Activated CD4-positive, alpha-beta T cell treated with anti-CD3 and anti-CD28 coated beads for 24 hours (primary cell): ENCODE data around the gene NEB.

ENCODE experiments used
- DNase-seq, 2 donors: peaks; one replicate each; pipeline ENCODE4 v3.0.0-alpha.2; 2020; ENCODE audit warnings: low read depth in 2 of 2

The NEB gene

DNA sequence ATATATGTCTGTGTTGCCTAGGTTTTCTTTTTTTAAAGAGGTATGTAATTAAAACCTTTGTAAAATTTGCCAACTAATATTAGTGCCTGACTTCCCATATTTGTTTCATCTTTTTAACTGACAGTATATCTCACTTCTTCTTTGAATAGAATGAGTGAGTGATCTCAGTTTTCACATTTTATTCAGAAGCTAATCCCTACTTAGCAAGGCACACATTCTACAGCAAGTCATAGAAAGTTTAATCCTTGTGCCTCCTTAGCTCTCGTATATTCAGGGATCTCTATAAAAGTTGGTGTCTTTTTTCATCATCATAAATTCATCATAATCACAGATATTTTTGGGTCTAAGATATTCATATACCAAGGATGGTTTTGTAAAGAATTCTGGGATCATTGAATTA lies 258.0 kb downstream of the NEB start:
- DNase-seq, result no peak

DNA sequence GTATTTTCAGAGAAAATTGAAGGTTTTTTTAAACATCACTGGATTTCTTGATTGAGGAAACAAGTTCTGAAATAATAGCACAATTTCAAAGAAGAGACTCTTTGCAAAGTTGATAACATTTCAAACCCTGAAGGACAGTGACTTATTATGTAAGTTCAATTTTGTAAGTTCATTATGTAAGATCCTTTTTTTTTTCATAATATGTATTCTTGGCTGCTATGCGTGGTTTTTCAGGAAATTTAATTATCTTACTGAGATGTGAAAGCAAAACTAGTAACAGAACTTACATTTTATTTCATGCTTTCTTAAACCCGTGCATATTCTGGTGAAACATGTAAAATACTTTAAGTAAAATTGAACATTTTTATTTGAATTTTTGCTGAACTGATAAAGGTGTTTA lies 259.2 kb downstream of the NEB start:
- no peak for DNase-seq

DNA sequence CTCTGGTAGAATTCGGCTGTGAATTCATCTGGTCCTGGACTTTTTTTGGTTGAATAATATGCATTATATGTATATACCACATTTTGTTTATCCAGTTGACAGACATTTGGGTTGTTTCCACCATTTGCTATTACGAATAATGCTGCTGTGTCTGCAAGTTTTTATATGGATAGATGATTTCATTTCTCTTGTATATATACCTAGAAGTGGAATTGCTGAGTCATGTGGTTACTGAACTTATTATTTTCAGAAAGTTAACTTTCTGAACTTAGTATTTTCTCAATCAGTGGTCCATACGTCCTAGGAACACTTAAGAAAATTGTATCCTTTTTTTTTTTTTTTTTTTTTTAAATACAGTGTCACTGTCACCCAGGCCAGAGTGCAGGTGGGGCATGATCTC lies 261.3 kb downstream of the NEB start:
- DNase-seq, result no peak

DNA sequence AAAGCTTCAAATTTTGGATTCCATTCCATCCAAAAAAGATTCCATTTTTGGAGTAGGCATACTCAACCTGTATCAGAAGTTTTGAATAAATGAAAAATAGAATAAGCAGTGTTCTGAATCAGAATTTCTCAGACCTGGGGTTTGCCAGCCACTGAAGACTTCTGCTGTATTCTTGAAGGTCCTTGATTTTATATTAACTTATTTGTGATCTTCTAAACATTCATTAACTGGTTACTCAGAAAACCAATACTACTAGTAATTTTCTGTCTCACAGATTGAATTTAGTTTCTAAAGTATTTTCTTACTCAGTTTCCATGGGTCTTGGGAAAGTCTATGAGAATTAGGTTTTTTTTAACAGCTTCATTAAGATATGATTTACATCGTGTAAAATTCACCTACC lies 263.7 kb downstream of the NEB start:
- DNase-seq, result no peak

DNA sequence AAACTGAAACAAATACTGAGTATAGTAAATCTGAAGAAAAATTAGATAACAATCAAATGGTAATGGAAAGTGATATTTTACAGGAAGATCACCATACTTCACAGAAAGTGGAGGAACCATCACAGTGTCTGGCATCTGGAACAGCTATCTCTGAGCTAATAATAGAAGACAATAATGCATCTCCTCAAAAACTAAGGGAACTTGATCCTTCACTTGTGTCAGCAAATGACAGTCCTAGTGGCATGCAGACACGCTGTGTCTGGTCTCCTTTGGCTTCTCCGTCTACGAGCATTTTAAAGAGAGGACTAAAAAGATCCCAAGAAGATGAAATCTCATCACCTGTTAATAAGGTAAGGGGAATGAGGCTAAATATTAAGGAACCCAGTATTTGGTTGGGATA lies 268.5 kb downstream of the NEB start:
- no peak for DNase-seq

DNA sequence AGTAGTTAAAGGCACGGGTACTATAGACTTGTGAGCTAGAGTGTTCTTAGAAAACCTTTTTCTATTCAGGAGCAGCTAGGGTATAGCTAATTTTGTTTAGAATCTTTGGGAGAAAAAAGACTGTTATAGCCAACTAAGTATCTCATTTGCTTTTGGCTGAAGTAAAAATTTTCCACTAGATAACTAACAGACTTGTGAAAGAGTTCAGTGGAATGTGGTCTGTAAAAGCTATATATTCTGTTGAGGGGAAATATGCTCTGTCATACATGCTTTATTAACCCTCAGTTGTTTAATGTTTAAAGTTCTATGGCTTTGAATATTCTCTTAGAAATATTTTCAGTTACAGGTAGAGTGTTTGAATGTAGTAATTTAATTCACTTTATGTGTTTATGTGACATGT lies 274.9 kb downstream of the NEB start:
- DNase-seq, result no peak

DNA sequence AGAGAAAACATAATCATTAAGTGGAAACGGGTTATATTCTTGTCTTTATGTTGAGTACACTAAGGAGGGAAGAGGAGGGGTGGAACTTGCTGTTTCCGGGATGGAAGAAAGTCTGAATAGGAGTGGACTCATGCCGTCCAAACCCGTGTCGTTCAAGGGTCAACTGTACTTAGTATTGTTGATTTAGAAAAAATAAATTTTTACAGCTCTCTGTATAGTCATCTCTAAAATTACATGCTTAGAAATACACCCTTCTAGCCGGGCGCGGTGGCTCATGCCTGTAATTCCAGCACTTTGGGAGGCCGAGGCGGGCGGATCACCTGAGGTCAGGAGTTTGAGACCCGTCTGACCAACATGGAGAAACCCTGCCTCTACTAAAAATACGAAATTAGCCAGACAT lies 295.1 kb downstream of the NEB start:
- DNase-seq, result no peak

DNA sequence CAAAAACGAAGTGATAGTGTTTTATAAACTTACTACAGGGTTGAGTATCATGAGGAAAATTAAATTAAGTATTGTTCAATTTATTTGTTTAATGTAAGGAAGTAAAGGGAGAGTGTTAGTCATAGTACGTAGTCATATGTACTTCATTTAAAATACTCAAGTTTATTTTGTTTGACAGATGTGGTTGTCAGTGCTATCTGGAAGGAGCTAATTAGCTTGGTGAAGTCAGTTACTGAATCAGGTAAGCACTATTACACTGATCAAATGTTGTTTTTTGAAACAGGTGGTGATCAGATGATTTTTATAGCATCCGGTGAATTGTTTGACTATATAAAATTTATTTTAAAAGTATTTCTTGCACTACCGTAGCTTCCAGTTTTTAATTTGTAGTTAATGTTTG lies 295.8 kb downstream of the NEB start:
- DNase-seq, result no peak

DNA sequence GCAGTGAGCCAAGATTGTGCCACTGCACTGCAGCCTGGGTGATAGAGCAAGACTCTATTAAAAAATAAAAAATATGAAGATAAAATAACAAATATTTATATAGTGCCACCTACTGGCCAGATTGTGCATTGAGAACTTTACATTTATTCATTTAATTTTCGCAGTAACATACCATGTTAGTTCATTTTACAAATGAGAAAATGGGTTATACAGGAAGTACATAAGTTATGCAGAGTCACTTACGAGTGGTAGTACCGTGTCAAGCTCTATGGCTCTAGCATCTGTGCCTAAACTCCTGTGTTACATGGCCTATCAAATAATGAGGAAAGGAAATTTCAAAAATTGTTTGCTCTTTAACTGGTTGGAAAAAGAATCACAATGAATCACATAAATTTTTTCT lies 296.6 kb downstream of the NEB start:
- no peak for DNase-seq
